ENCODE results near the gene GRB10.
A peak's percentile ranks its signal among the peaks of the same experiment; 100 is the strongest.

Gene GRB10

DNA sequence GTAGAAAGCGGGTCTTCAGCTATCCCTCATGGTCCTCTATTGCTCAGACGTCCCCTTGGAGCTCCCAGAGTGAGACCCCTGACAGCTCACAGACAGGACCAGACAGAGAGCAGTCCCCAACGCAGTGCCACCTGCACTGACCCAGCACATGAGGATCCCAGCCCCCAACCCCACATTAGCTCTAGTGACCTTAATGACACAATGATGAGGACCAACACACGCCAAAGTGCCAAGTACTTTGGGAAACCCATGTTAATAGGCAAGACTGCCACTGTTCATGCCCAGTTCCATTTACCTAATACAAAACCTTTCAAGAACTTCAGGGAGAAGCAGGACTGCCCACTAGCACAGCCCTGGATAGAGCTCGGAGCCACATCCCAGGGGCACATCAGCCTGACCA, 5.7 kb upstream of the GRB10 start:
- TF ChIP-seq, protein P1, sequence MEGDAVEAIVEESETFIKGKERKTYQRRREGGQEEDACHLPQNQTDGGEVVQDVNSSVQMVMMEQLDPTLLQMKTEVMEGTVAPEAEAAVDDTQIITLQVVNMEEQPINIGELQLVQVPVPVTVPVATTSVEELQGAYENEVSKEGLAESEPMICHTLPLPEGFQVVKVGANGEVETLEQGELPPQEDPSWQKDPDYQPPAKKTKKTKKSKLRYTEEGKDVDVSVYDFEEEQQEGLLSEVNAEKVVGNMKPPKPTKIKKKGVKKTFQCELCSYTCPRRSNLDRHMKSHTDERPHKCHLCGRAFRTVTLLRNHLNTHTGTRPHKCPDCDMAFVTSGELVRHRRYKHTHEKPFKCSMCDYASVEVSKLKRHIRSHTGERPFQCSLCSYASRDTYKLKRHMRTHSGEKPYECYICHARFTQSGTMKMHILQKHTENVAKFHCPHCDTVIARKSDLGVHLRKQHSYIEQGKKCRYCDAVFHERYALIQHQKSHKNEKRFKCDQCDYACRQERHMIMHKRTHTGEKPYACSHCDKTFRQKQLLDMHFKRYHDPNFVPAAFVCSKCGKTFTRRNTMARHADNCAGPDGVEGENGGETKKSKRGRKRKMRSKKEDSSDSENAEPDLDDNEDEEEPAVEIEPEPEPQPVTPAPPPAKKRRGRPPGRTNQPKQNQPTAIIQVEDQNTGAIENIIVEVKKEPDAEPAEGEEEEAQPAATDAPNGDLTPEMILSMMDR (IDR thresholded peaks at IDR 0.05; ENCODE audit: insufficient read depth, missing control alignments) = no peak
- FAIRE-seq = no peak

DNA sequence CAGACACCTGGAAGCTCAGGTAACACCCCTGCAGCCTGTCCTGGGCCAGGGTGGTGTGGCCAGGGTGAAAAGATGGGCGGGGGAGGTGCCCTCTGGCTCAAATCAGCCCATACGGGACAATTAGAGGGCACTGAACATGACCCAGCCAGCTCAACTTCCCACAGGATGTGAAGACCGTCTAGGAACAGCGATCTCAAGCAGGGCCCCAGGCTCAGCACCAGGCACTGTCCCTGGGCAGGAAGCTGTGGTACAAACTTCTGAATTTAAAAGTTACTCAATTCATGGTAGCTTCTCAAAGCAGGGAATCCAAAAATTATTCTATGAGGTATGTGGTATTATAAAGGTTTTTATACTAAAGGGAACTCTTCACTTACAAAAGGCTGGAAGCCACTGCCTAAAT, 5.1 kb upstream of the GRB10 start:
- no peak for FAIRE-seq

More for the DNA sequence above, 5.7 kb upstream of the GRB10 start:
- DNase-seq (ENCODE audit: insufficient read length, low spot score) = no peak

DNA sequence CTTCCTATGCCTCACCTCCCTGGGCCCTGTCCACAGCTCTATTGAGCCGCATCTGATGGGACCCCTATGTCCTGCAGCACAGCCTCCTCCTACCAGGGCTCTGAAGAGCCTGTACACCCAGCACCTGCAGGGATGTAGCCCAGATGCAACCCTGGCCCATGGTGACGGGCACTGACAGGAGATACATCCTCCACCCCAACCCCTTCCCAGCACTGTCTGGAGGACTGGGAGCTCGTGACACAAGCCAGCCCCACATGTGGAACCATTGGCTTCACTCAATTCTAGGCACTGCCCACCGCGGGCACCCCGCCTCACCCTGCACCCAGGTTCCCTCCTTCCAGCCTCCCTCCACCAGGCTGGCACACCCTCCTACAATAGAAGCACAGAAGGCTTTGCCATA, 2.6 kb upstream of the GRB10 start:
- TF ChIP-seq, protein P1 (IDR thresholded peaks at IDR 0.05; ENCODE audit: insufficient read depth, missing control alignments) = no peak
- no peak for DNase-seq (ENCODE audit: insufficient read length, low spot score)
- FAIRE-seq = no peak

More for the DNA sequence above, 5.1 kb upstream of the GRB10 start:
- TF ChIP-seq, protein P1 (IDR thresholded peaks at IDR 0.05; ENCODE audit: insufficient read depth, missing control alignments) = no peak
- DNase-seq (ENCODE audit: insufficient read length, low spot score) = no peak

DNA sequence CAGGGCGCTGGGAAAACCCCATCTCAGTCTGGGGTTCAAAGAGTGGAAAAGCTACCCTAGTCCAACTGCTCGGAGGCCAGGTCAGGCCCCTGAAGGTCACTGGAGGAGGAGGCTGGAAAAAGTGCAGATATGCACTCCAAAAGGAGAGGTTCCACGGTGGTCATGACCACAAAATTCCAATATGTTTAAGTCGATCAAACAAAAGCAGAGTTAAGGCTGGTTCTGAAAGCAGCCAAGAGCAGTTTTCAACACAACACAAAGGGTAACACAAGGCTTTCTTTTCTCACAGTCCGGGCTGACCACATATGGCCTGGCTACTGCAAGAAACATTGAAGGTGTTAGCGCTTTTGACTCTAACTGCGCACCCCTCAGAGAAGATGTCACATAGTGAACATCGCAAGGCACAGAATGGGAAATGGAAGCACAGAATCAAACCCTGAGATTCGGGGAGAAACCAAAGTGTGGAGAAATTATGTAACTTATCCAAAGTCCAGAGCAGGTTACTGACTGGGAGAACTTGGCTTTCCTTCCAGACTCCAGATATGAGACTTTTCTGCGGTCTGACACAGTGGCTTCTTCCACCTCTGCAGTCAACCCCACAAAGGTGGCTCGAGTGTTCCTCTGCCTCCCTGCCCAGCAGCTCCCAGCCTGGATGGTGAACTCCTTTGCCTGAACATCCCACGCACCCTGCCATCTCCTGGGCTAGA, 1.3 kb upstream of the GRB10 start:
- TF ChIP-seq, protein P1 (IDR thresholded peaks at IDR 0.05; ENCODE audit: insufficient read depth, missing control alignments) = no peak
- DNase-seq (ENCODE audit: insufficient read length, low spot score) (no peak), FAIRE-seq (no peak)

DNA sequence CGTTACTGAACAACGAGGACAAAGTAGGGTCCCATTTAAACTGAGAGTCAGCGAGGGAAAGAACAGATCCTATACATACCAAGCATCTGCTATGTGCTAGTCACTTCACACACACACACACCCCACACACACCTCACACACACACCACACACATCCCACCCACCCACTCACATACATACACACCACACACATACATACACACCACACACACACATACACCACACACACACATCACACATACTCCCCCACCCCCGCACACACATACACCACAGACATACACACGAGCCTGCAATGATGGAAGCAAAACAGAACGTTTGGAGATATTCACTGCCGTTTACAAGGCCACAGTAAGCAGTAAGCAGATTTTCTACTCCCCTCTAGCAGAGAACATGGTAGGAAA, 607 bp upstream of the GRB10 start:
- FAIRE-seq = no peak
- DNase-seq (ENCODE audit: insufficient read length, low spot score) = no peak
- TF ChIP-seq, protein P1 (IDR thresholded peaks at IDR 0.05; ENCODE audit: insufficient read depth, missing control alignments) = no peak

DNA sequence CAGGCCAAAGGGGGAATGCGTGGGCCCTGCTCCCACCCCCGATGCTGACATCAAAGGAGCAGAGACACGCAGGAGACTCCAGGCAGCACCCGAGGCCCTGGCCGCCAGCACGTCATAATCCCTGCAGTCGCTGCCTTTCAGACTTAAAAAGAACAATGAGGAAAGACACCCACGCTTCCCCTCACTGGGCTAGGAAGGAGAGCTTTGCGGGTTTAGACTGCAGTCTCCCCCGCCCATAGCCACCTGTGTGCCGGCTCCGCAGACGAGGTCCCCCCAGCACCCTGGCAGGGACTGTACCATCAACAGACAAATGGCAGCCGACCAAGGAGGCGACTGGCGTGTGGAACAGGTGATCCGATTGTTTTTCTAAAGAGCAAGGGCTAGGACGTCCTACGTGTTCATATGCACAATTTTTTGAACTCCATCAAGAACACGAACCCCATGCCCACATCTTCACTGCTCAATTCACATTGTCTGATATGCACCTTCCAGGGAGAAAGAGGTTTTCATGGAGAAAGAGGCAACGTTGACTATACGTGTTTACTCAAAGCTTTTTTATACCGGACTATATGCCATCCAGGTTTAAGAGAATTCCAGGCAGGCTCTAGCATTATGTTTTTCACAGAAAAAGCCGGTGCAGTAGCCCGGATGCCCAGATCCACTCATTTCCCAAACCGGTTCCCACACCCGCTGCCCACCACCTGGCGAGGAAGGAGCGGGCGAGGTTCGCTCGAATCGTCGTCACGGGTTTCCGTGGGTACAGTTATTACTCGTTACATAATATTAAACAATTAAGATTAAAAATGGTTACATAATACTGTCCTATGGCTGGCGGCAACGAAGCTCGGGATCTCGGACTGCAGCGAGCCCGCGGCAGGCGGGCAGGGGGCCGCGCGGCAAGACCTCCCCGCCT, 1.1 kb downstream of the GRB10 start:
- TF ChIP-seq, protein P1 (IDR thresholded peaks at IDR 0.05; ENCODE audit: insufficient read depth, missing control alignments) = no peak
- peak; percentile 32 for DNase-seq (ENCODE audit: insufficient read length, low spot score)
- FAIRE-seq = no peak

All from D721Med (cell line).